HG03558 (cell line): ENCODE results near the gene NOX3.
"Not testable (repeated sequence)": the region's sequence is repeated elsewhere in the genome, so short reads cannot be mapped to it uniquely, and the experiment has no call there.

Experiments
- ATAC-seq: cut with Tn5 transposase; IDR thresholded peaks from one replicate; pipeline ENCODE4 v1.9.1; 2021; ENCODE audit warnings: moderate number of reproducible peaks; ENCODE audit not compliant: unreplicated experiment; ENCODE audit errors: extremely low read depth

Gene NOX3

GRCh38 chr6:155470979-155471616 lies 15.5 kb upstream of the NOX3 start:
- not testable (repeated sequence) for ATAC-seq

DNA sequence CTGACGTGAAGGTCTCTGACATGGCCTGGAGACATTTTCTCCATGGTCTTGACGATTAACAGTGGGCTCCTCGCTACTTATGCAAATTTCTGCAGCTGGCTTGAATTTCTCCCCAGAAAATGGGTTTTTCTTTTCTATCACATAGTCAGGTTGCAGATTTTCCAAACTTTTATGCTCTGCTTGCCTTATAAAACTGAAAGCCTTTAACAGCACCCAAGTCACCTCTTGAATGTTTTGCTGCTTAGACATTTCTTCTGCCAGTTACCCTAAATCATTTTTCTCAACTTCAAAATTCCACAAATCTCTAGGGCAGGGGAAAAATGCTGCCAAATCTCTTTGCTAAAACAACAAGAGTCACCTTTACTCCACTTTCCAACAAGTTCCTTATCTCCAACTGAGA lies 12.9 kb upstream of the NOX3 start:
- ATAC-seq: not testable (repeated sequence)

GRCh38 chr6:155466539-155466938 lies 10.9 kb upstream of the NOX3 start:
- no peak for ATAC-seq

DNA sequence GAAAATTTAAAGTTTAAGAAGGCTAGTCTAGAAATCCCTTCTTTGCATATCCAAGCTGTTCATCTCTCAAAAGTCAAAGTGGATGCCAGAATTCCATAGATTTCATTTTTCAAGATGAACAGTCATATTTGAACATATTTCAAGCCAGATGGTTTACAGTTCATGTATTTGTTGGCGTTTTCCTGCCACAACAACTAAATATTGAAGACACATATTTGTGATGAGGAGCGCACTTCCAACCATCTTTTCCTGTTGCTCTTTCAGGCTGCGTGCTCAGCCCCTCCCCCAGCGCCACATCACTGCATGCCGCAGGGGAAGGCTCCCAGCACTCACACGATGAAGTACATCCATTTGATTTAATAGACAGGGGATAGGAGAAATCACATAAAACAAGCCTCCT lies 5.9 kb upstream of the NOX3 start:
- no peak for ATAC-seq

- no peak for ATAC-seq
Observed at GRCh38 chr6:155454471-155454870, 1.2 kb downstream of the NOX3 start.

DNA sequence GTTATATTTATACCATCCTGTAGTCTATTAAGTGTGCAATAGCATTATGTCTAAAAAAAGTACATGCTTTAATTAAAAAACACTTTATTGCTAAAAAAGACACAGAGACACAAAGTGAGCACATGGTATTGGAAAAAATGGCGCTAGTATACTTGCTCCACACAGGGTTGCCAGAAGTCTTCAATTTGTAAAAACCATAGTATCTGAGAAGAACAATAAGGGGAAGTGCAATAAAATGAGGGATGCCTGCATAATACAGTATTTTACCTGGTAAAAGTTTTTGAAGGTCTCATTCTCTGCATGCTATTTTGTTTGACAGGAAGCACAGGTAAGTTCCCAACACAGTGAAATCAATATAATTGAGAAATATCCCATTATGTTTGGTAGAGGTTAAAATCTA lies 1.6 kb downstream of the NOX3 start:
- no peak for ATAC-seq

DNA sequence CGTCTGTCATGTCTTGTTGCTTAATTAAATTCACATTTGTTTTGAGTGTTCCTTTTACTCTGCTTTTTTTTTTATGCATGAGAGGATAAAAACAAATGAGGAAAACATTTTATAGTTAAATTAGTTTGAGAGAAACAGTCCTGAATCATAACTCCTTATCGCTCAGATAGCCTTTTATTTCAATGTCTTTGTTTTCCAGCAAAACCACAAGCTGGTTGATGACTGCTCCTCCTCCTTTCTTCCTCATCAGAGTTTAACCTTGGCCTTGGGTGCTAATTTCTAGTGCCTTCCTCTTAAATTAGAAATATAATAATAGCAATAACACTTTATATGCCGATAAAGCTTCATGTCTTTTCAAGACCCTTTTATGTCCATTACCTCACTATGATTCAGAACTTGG lies 3.1 kb downstream of the NOX3 start:
- ATAC-seq: no peak

GRCh38 chr6:155451530-155451929 lies 4.1 kb downstream of the NOX3 start:
- not testable (repeated sequence) for ATAC-seq

- ATAC-seq: no peak
Observed at GRCh38 chr6:155450240-155450581, 5.4 kb downstream of the NOX3 start.

DNA sequence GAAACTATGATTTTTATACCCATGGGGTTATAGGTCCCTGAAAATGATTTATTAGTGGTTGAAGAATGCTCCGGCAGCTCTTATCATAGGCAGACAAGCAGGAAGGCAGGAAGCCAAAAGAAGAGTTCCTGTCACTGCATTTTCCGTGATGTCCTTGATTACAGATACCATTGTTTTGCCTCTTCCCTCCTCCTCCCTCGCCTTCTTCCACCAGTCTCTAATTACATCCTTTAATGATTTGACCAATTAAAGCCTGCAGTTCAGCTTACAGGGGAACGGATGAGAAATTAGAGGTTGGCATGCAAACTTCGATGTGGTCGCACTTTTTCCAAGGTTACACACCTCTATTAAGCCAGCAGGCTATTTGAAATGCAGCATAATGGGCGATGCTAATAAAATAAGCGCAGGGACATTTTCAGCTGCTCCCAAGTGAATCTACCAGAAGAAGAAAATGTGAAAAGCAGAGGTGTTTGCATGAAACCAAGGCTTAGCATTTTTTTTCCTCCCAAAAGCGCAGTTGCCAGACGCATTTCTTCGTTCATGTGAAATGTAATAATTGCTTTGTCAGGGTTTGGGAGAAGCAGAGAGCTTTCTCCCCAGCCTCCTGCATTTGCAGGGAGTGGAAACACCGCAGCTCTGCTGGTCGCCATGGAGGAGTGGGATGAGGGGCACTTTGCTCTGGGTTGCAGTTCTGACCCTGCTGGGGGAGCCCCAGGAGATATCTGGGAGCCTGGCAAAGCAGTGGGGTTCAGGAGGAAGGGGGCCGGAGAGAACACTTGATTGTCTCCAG lies 6.0 kb downstream of the NOX3 start:
- no peak for ATAC-seq

- no peak for ATAC-seq
Observed at GRCh38 chr6:155448668-155449449, 6.8 kb downstream of the NOX3 start.

DNA sequence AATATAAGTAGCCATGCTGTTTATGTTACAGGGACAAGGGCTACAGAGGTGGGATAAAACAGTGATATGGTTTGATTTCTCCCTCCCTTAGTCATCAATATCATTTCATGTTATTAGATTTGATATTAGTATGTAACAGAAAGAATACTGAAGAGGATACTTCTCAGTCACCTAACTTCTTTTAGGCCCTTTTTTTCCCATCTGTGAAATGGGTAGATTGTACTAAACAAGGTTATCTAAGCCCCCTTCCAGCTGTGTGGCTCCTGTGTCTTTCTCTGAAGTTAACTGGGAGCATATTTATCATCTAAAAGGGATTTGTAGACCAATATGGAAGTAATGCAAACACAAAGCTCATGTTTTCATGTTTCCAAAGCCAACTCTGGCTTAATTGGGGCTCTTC lies 7.7 kb downstream of the NOX3 start:
- no peak for ATAC-seq

DNA sequence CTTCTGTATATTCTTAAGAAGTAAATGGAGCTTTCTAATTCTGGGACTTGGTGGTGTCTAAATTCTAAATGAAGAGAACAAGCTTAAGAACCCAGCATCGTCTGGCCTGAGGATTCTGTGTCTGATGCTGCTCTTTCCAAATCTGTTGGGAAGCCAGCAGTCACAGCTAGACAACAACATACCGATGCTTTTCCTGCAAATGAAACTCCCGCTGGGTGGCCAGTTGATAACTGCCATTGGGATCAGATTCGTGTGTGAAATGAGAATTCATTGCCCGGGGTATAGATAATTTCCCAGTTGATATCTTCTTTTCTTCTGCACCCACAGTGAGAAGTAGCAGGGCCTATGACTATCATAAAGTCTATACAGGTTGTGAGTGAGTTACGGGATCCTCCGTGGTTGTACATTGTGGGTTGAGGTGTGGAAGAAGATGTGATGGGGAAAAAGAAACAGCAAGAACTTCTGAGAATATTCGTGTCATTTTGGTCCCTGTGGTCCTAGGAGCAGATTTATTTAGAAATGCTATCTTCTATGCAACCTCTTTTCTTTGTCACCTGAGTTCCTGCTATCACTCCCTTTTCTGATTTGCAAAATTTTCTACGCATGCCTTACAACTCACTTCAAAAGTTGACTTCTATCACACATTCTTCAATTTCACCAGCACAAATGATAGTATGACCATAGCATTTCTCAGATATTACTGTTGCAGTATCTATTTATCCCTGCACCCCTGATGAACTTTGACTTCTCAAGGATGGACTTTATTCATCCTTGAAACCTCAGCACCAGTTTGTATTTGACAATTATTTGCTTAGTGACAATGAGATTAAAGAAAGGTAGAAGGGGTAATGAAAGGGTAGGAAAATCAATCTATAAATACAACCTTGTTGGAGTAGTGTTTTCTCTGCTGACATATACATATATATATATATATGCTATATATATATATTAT lies 10.4 kb downstream of the NOX3 start:
- no peak for ATAC-seq

DNA sequence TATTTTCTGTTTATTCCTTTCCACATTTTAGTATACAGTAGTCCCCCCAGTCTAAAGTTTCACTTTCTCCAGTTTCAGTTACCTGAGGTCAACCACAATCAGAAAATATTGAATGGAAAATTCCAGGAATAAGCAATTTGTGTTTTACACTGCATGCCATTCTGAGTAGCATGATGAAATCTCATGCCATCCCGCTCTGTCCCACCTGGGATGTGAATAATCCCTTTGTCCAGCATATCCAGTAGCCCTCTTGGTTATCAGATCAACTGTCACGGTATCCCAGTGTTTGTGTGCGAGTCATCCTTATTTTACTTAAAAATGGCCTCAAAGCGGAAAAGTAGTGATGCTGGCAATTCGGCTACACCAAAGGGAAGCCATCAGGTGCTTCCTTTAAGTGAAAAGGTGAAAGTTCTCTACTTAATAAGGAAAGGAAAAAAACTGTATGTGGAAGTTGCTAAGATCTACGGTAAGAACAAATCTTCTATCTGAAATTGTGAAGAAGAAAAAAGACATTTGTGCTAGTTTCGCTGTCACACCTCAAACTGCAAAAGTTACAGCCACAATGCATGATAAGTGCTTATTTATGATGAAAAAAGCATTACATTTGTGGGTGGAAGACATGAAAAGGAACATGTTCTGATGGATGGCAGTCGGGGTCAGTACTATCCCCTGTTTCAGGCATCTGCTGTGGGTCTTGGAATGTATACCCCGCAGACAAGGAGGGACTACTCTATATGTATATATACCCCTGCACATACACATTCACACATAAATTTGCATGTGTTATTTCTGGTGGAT lies 11.3 kb downstream of the NOX3 start:
- ATAC-seq: no peak

- ATAC-seq: no peak
Observed at GRCh38 chr6:155443168-155443567, 12.5 kb downstream of the NOX3 start.

DNA sequence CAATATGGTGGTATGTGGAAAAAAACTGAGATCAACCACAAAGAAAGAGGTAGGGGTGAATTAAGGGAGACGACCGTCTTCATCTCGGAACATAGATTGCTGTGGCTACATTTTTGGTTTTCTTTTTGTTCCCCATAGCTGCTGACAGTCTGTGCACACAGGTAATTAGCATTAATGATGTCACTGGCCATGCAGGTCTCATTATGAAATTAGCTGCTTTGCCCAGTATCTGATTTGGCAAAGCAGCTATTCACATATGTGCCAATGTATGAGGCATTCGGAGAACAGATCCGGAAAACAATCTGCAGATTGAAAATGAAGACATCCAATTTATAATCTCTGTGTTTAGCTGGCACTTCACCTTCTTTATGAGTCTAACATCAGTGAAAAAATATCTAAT lies 13.1 kb downstream of the NOX3 start:
- no peak for ATAC-seq

DNA sequence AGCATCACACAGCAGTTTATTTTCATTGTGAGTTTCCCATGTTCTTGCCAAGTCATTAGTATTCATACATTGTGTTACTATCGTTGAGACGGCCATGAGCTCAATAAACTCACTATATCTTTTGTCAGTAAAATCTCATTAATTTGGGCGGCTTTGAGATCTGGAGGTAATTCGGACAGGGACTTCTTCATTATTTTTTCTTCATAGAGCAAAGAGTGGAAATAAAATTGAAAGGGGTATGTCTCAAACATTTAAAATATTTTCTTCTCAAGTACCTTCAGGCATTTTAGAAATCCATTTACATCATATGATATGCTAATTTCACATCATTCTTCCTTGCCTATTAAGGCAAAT lies 14.6 kb downstream of the NOX3 start:
- ATAC-seq: no peak

GRCh38 chr6:155440398-155441111 lies 15.1 kb downstream of the NOX3 start:
- ATAC-seq: no peak

DNA sequence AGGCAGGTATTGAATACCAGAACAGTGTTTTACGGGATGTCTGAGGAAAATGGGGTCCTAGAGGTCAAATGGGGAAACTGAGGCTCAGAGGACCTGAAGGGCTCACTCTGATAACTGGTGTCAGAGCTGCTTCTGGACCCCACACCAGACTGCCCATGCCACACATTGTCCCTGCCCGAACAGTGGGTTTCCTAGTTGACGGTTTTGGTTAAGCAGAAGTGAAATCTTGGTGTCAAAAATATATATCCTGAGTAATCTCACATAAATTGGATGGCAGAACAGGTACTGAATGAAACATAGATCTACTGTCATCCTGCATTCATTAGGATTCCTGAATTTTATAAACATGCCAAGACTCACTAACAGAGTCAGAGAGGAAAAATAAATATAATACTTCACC lies 16.3 kb downstream of the NOX3 start:
- ATAC-seq: no peak
